Stimulated activated CD8-positive, alpha-beta memory T cell treated with anti-CD3 and anti-CD28 coated beads, Interleukin-7, amount 100 ng/mL, for 48 hours (primary cell): ENCODE data around the gene TBXAS1.

Experiments used
- DNase-seq, 2 donors: peaks; one replicate each; pipeline ENCODE4 v3.0.0-alpha.2; 2020; ENCODE audit warnings: low read depth in 1 of 2; ENCODE audit errors: extremely low read depth in 1 of 2

Gene TBXAS1

DNA sequence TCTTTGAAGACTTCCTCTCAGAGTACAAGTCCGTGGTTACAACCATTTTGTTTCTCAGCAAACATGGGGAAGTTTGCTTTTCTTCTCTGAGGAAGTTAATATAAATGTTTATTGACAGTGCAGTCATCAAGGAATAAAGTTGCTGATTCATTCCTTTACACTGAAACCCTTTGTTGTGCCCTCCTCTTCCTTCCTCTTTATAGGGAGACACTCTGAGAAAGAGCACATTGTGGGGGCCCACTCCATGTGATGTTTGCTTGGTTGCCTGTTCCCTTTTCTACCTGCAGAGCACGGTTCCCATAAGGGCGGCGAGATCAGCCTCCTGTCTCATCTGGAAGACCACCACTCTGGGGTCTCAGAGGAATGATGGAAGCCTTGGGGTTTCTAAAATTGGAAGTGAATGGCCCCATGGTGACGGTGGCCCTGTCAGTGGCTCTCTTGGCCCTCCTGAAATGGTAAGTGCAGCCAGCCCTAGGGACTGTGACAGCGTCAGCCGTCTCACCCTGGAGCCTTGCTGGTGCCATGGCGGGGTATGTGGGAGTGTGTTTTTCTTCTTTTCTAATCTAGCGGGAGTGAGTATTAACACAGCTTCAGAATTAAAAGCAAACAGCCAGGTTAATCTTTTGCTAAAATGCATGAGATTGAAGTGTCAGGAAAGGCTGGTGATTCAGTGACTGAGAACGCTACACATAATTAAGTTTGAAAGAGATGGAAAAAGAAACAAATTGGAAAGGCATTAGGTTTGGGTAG is at the start of gene TBXAS1:
TSS of gene TBXAS1 (plus strand) at position 240 of the 750 bp plus-strand sequence. CDS start at position 367, 127 bp downstream.
- no peak for DNase-seq

DNA sequence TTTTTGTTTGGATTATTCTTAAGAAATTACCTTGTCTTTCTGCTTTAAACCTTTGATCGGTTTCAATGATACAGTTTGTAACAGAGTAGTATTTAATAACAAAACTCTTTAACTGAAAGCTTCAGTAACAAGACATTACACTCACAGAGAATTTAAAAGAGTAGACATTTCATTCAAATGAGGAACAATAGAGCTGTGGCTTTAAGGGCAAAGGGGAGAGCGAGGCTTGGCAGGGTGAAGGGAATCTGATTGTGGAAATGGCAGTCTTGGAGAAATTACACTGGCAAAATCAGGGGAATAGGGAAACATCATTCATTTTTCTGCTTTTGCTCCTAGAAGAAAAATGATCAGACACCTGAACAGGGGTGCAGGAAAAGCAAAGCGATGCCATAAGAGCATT is 46.1 kb upstream of the TBXAS1 start:
- DNase-seq, result no peak

DNA sequence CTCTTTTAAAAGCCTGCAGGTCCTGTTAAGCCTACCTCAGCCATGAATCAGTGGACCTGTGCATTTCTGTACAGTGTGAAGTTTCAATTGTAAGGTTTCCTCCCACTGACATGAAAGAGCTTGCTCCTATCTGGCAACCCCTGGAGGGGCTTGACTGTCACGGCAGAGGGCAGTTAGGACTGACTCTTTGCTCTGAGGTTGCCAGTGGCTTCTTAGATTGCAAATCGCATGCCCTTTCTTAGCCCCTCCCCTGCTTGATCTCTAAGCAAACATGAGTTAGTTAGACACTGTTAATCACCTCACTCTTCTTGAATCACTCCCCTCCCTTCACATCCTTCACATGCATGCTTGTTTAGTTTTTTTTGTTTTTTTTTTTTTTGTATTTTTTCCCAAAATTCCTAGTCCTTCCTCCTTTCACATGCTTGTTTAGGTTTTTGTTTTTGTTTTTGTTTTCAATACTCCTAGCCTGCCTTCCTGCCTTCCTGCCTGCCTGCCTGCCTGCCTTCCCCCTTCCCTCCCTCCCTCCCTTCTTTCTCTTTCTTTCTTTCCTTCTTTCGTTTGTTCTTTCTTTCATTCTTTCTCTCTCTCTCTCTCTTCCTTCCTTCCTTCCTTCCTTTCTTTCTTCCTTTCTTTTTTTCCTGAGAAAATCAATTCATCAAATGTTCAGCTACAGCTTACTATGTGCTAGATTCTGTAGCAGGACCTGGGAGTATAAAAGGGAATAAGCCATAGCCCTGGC is 45.2 kb upstream of the TBXAS1 start:
- no peak for DNase-seq

DNA sequence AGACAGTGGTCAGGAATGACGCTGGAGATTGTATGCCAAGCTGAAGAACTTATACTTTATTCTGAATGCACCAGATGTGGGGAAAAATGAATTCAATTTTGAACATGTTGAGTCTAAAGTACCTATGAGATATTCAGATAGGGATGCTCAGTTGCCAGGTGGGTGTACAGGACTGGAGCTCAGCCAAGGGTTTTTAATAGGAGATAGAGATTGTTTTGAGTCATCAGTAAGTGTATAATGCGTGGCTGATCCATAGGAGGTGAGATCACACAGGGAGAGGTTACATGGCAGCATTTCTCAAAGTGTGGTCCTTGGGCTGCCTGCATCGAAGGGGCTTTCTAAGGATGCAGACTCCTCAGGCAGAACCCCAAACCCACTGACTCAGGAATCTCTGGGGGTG is 44.4 kb upstream of the TBXAS1 start:
- no peak for DNase-seq

DNA sequence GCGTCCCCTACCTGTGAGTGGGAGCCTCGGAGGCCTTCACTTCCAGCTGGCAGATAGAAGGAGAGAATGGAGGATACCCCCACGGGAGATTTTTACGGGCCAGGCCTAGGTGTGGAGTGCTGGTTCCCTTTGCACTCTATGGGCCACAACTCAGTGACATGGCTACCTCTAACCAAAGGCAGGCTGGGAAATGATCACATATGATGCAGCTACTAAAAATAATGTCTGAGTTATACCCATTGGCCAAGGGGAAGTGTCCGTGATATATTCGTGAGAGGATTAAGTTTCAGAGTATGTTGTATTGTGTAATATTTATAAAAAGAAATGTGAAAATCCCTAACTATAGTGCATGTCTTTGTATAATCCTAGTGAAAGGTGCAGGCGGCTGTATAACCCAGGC is 37.7 kb upstream of the TBXAS1 start:
- DNase-seq, result no peak

DNA sequence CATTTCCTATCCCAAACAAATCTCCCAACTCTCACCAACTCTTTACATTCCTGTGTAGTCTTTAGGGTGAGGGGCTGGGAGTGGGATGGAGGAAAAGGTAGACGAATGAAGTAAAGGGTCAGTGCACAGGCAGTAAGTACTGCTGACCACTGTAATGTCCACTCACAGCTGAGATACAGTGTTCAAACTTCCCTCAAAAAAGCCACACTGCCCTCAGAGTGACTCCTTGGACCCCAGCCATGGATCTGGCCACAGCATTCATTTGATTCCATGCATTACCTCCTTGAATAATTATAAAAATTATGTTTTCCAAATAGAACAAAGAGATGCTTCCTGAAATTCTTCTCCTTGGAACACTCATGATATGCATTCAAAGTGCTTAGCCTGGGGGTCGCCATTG is 31.5 kb upstream of the TBXAS1 start:
- DNase-seq, result no peak

DNA sequence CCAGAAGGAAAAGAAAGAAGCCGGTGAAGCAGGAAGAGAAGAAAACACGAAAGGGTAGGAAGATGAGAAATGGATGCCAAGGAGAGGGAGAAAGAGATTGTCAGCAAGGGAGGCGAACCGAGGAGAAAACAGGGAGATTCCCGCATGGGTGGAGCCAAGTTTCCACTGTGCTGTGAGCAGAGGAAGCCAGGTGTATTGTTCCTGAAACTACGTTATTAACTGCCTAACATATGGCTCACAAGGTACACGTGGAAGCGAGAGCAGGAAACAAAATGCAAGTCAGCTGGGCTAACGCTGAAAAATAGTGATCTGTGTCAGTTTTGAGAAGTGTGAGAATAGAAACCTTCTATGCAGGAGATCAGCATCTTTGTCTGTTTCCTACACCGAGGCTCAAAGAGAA is 30.8 kb upstream of the TBXAS1 start:
- no peak for DNase-seq

DNA sequence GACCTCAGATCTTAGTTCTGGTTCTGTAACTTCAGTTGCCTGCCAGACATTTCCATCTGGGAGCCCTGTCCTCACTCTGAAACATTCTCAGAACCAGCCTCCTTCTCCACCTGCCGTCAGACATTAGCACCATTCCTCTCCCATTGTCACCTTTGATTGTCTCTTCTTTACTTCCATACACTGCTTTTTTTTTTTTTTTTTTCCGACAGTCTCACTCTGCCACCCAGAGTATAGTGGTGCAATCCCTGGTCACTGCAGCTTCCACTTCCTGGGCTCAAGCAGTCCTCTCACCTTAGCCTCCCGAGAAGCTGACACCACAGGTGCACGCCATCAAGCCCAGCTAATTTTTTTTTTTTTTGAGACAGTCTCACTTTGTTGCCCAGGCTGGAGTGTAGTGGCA is 30.2 kb upstream of the TBXAS1 start:
- no peak for DNase-seq

DNA sequence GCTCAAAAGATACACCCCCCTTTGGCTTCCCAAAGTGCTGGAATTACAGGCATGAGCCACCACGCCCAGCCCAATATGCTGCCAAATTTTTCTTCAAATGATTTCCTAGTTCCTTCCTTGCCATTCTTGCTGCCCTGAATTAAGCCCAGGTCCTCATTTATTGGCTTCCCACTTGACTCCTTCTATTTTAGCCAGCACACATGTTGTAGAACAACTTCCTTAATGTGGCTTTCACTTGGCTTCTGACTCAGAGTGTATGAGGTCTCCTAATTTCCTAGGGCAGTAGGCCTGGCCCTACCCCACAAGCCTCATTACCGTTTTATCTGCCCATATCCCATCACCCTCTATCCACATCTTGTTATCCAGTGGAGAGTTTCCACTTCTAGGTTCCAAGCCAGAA is 29.5 kb upstream of the TBXAS1 start:
- DNase-seq, result no peak

DNA sequence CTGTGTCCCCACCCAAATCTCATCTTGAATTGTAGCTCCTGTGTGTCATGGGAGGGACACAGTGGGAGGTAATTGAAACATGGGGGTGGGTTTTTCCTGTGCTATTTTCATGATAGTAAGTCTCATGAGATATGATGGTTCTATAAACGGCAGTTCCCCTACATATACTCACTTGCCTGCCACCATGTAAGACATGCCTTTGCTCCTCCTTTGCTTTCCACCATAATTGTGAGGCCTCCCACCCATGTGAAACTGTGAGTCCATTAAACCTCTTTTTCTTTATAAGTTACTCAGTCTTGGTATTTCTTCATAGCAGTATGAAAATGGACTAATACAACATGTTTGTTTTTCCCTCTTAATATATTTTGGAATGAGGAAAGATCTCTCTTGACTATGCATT is 24.5 kb upstream of the TBXAS1 start:
- no peak for DNase-seq

DNA sequence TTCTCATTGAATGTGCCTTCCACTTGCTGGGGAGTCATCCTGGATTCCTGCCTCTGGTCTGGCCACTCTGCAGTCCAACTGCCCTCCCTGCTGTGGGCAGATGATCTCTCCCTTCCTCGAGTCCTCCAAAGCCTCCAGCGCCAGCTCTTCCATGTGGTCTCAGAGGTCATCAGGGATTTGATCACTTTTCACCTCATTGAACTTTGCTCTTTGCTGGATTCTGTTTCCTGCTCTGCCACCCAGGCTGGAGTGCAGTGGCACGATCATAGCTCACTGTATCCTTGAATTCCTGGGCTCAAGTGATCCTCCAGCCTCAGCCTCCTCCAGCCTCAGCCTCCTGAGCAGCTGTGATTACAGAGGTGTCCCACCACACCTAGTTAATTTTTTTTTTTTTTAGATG is 22.1 kb upstream of the TBXAS1 start:
- no peak for DNase-seq

DNA sequence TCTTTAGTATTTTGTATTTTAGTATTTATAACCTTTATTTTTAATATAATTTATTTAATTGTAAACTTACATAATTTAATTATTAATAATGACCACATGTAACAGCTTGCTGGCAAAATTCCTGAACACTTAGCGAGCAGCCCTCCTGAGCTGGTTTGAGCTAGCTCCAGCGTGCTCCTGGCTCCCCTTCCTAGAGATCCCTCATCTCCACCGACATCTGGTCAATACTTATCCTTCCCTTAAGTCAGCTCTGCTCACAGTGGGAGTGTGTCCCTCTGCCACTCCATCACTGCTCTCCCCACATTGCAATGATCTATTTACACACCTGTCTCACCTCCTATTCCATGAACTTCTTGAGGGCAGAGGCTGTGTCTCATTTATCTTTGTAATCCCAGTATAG is 20.6 kb upstream of the TBXAS1 start:
- DNase-seq, result no peak

DNA sequence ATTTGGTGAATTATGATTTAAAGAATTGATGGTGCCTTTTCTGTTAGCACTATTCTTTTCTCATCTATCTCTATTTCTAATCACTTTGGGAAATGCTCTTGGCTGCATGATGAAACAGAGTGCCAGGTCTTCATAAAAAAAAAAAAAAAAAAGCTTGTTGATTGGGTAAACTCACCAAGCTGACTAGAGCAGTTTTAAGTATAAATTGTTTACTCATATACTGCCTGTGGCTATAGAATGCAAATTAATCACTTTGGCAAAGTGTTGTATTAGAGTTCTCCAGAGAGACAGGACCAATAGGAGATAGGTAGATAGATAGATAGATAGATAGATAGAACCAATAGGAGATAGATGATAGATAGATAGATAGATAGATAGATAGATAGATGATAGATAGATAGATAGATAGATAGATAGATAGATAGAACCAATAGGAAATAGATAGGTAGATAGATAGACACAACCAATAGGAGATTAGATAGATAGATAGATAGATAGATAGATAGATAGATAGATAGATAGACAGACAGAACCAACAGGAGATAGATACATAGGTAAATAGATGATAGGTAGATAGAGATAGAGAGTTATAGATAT is 20.1 kb upstream of the TBXAS1 start:
- no peak for DNase-seq

DNA sequence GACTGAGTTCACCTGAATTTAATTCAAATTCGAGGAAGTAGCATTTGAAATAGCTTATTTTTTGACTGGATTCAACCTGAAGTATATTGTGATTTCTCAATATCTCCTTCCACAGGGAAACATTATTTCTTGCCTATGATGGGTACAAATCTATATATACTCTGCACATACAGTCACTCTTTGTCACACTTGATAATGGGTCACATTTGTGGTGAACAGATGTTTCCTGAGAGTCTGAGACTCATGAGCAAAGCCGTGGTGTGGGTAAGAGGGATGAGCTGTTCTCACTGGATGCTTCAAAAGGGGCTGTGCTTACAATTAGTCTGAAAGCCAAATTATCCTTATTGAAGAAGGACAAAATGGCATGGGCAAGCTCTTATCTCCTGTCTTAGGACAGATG is 18.0 kb upstream of the TBXAS1 start:
- no peak for DNase-seq

DNA sequence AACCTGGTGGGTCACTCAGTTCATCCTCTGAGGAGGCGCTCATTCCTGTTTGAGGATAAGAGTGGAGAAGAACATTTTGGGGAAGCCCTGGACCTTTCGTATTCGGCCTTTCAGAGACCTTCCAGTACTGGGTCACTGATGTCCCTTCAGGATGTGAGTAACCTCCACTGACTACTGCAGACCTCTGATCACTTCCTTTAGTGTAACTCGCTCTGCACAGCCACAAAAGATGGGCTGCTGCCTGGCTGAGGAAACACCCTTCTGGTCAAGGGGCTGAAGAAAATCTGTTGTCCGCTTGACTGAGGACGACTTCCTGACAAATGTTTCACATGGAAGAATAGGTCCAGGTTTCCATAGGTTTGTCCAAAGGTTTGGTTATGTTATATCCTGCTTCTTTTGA is 15.9 kb upstream of the TBXAS1 start:
- no peak for DNase-seq

DNA sequence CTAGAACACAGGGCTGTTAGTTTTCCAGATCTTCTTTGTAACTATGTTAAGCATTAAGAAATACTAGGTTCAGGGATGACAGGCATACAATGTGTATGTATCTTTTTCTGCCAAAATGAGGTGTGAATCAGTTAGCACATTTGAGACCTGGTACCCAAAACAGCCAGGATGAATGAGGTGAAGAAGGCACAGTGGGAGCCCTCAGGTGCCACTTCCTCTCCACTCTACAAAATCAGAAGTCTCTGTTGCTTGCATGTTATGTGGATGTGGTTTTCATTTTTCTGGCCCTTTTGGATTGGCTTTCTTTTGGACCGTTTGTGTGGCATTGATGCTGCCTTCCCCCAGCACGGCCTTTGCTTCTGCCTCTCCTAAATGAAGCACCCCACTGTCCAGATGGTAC is 15.4 kb upstream of the TBXAS1 start:
- no peak for DNase-seq

DNA sequence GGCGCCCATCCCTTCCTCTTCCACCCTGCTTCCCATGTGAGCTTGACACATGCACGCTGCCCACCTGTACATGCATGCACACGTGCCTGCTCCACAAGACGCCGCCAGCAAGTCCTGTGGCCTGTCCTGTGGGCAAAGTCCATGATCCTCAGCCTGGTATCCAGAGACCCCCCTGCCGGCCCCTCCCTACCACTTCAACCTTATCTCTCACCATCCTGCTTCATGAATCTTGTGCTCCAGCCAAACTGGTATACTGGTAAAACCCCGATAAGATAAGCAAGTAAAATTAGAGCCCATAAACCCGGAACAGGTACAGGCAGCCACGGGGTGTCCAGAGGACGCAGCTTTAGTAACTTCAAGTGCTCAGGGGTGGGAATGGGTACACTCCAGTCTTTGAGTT is 11.8 kb upstream of the TBXAS1 start:
- DNase-seq, result no peak

DNA sequence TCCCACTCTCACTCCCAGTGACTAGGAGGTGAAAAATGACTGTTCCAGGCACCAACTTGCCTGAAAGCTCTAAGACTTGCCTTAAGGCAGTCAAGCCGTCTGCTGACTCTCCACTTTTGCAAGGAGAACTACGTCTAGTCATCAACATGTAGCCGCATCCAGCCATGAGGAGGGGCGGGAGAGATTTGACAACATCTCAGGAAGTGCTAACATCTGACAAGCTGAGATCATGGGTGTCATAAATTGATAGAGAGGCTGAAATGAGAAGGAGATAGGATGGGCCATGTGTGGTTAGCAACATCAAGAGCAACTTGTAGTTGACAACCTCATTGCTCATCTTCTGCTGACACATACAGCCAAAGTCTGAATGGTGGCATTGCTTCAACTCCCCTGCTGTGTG is 9.0 kb upstream of the TBXAS1 start:
- DNase-seq, result no peak

DNA sequence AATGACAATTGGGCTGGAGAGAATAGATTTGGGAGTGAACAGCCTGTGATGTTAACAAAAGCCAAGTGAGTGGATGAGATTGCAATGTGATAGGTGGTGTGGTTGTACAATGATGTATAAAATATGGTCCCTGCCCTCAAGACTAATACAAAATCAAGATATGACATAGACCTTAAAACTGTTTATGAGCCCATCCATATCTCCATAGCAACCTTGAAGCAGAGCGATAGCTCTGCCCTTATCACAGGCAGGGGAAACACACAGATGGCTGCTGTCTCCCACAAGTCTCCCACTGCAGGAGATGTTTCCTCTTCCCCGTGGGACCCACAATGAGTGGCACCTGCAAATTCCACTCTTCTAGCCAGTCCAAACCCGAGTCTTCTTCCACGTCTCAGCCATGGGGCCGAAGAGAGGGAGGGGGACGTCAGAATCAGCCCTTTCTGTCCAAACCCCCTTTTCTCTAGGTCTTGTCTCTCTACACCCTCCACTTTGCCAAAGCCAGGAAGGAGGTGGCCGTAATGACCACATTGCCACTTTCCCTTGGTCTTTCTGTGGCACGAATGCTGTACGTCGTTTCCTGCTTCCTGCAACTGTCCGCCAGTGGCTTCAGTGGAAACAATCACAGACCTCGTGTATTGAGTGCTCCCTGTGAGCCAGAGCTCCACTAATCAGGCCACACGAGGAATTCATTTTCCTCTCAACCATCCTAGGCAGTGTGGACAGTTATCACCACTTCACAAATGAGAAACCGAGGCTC is 7.5 kb upstream of the TBXAS1 start:
- DNase-seq, result no peak

DNA sequence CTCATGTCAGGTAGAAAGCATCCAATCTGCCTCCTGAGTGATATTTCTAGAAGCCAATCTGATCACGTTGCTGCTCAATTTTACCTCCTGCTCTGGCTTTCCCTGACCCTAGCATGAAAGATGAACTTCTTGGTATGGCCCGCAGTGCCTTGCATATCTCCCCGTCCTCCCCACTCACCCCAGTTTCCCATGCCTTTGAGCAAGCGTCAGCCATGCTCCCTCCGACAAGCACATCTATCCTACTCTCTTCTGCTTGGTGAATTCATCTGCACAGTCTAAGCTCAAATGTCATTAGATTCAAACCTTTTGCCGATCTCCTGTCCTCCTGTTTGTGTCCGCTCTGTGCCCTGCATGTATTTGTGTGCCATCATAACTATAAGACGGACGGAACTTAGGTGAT is 6.2 kb upstream of the TBXAS1 start:
- DNase-seq, result no peak

DNA sequence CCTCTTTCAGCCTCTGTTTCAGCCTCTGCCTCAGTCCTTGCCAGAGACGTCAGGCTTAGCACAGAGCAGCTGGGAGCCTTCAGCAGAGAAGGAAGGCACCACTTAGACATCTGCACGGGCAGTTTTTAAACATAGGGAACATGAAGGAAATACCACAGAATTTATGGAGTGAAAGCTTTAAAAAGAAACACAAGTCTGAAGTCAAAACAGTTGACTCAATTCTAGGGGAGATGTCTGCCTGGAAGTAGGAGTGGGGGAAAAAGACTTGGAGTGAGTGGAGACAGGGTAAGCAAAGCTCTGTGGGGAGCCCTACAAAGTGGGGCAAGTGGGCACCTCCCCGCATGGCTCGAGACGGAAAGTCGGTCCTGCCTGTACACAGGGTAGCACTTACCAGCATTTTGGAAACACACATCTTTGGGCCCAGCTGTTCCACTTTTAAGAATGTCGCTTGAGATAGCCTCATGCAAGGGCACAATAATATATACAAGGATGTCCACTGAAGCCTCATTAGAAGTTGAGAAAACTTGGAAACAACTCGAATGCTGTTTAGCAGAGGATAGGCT is 5.0 kb upstream of the TBXAS1 start:
- DNase-seq, result no peak
